Measurements from ENCODE around the gene CCNC.

- TF ChIP-seq CTCF (IDR thresholded peaks at IDR 0.05), result no peak
- no peak for TF ChIP-seq POLR2A (IDR thresholded peaks at IDR 0.05)
Observed at GRCh38 chr6:99563056-99563723, 5.3 kb downstream of the CCNC start.
